A673 (cell line): ENCODE results near the gene CDK14.

Source experiments
- CTCF ChIP-seq: fragments of 300-800, 200-600 bp; sonication (generic); conservative IDR thresholded peaks from 2 replicates; pipeline ENCODE4 v1.5.1; 2017; ENCODE audit warnings: low read depth, mild to moderate bottlenecking, antibody characterized with exemption, low read length, moderate library complexity, mixed read lengths
- EZH2 ChIP-seq: fragments of 200-600 bp; sonication (generic); IDR thresholded peaks from 2 replicates; pipeline ENCODE4 v1.6.1; 2017; ENCODE audit warnings: borderline replicate concordance, low read depth, mild to moderate bottlenecking, mixed read lengths, antibody characterized with exemption, low read length; ENCODE audit not compliant: poor library complexity, severe bottlenecking

GRCh38 chr7:91039033-91039432 is 442.9 kb downstream of the CDK14 start:
- no peak for TF ChIP-seq CTCF
- no peak for TF ChIP-seq EZH2
